Spleen (tissue), 11 donors: Measurements from ENCODE around the gene KIT. TPM values are rescaled to one million over a fixed set of nuclear protein-coding genes. Genes with fewer than 3 reads are reported as not detected.
"Not testable (repeated sequence)": the region's sequence is repeated elsewhere in the genome, so short reads cannot be mapped to it uniquely, and the experiment has no call there.

Experiments used
- DNase-seq: peaks from one replicate; pipeline ENCODE4 v3.0.0-alpha.2; 2020
- H3K27ac ChIP-seq, 8 donors: fragments of 200-600 bp; sonication (generic) in 7 of 8; 1 replicate in 4 of 8; 2 replicates in 4 of 8; pipeline versions ENCODE4 v1.5.0 to v1.8.0; 2016 to 2021; ENCODE audit warnings: inconsistent platforms in 4 of 8, mild to moderate bottlenecking in 4 of 8, moderate library complexity in 1 of 8
- H3K27me3 ChIP-seq, 7 donors: fragments of 200-600 bp; sonication (generic) in 6 of 7; replicated peaks in 1 of 7; 1 replicate in 4 of 7; 2 replicates in 3 of 7; pipeline versions ENCODE4 v1.5.0 to v1.8.0; 2016 to 2021; ENCODE audit warnings: inconsistent platforms in 3 of 7, mild to moderate bottlenecking in 1 of 7
- H3K36me3 ChIP-seq, 6 donors: fragments of 200-600 bp; sonication (generic) in 5 of 6; 1 replicate in 4 of 6; 2 replicates in 2 of 6; pipeline versions ENCODE4 v1.5.0 to v1.8.0; 2016 to 2021; ENCODE audit warnings: inconsistent platforms in 2 of 6
- H3K4me1 ChIP-seq, 6 donors: fragments of 200-600 bp; sonication (generic) in 5 of 6; 1 replicate in 3 of 6; 2 replicates in 3 of 6; pipeline versions ENCODE4 v1.5.0 to v1.8.0; 2016 to 2021; ENCODE audit warnings: inconsistent platforms in 3 of 6
- H3K4me3 ChIP-seq, 8 donors: fragments of 200-600 bp; sonication (generic) in 7 of 8; 1 replicate in 4 of 8; 2 replicates in 4 of 8; pipeline versions ENCODE4 v1.5.0 to v1.8.0; 2016 to 2021; ENCODE audit warnings: inconsistent platforms in 4 of 8, mild to moderate bottlenecking in 4 of 8, moderate library complexity in 2 of 8
- H3K9me3 ChIP-seq, 8 donors: fragments of 200-600 bp; sonication (generic) in 7 of 8; 1 replicate in 4 of 8; 2 replicates in 4 of 8; pipeline versions ENCODE4 v1.5.0 to v1.8.0; 2016 to 2021; ENCODE audit warnings: inconsistent platforms in 4 of 8
- POLR2A ChIP-seq, 3 donors: fragments of 450-650 bp; IDR thresholded peaks; one replicate each; pipeline ENCODE4 v1.5.1; 2017; ENCODE audit warnings: antibody characterized with exemption in 3 of 3, mild to moderate bottlenecking in 1 of 3
- POLR2AphosphoS5 ChIP-seq, 3 donors: sonication (generic); formaldehyde crosslinking; IDR thresholded peaks; one replicate each; pipeline ENCODE4 v1.5.1; 2017; ENCODE audit warnings: antibody characterized with exemption in 3 of 3
- WGBS, 5 donors: extraction: QIAGEN DNeasy Blood & Tissue Kit in 3 of 5; methylation state at CpG; one replicate each; pipeline versions ENCODE4 v1.1.5 to v1.1.7; 2013 to 2018; 5-methylcytosine and 5-hydroxymethylcytosine counted together
- intact Hi-C: fragments of 100-400 bp; cut with DNase I; formaldehyde crosslinking; loops from one replicate; pipeline ENCODE4 v1.15.0; 2023; ENCODE audit warnings: low total_unique reads
- polyA plus RNA-seq, 3 donors: library from polyadenylated mRNA; stranded (reverse); fragments of 200-250 nt; gene quantifications; one replicate each; pipeline ENCODE4 v1.2.1, GENCODE V29; 2013
- total RNA-seq, 7 donors: library from RNA; depleted of rRNA in 3 of 7; stranded (reverse); fragments of >200 nt in 3 of 7; fragmentation: NEBNext Ultra II Directional in 4 of 7; extraction: Animal tissue kit (Norgen Biotek cat#: 25700) in 4 of 7; gene quantifications; one replicate each; pipeline versions ENCODE4 v1.1.0 to v1.2.1, GENCODE V29; 2016 to 2021
- TF ChIP-seq, protein P1 (sequence below), 11 experiments: fragments of 200-600 bp in 7 of 11; fragments of 450-650 bp in 4 of 11; sonication (generic) in 4 of 11; IDR thresholded peaks in 8 of 11; conservative IDR thresholded peaks in 3 of 11; 1 replicate in 7 of 11; 2 replicates in 4 of 11; pipeline versions ENCODE4 v1.4.0 to v1.8.0; 2016 to 2021; ENCODE audit warnings: antibody characterized with exemption in 11 of 11, inconsistent platforms in 4 of 11, mild to moderate bottlenecking in 1 of 11
- donor health status: healthy with polysubstance abuse.
- donor health status: DM: no; HTN: no; CAD: no; lungs with moderate emphysema.
- donor health status: DM: no; HTN: no; CAD: no.
- donor health status: Bipolar disorder and iron deficiency.
- donor health status: healthy.
- donor health status: DM: no; HTN: no; CAD: no.
- donor health status: DM: yes; HTN: yes; CAD: no.

KIT gene
- total and polyA plus RNA-seq, 10 donors: 0.24 to 16.8 (median 3.2) TPM

DNA sequence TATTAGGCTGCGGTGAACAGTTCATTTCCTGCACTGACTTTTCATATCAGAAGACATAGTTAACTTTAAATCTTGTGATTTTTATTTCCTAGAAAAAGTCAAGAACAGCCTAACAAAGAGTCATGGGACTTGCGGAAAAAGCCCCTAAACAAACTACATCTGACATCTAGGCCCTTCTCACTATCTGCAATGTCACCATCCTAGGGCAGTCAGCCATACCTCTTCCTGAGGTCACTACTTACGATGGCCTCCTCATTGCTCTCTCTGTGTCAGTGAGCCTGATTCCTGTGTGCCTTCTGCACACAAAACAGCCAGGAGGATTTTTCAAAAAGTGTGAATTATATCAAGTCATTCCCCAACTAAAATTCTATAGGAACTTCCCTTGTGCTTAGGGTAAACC lies 22.4 kb upstream of the KIT start:
- no peak for DNase-seq
- no peaks in the 10 kb centered on the region for H3K4me1 ChIP-seq
- H3K36me3 ChIP-seq: no peaks in the 10 kb centered on the region
- no peak overlapping the region for H3K4me3 ChIP-seq
- H3K27me3 ChIP-seq: peaks cover 0 to 17% (median 0%) of the 10 kb centered on the region in 7 donors
- H3K9me3 ChIP-seq: peaks cover 0 to 4% (median 0%) of the 10 kb centered on the region in 8 donors
- H3K27ac ChIP-seq: no peak overlapping the region
- intact Hi-C loops: no loop called here
- 57 to 81% (median 70%) methylated on average over 3 of the region's 3 CpGs for WGBS, 5 donors
- TF ChIP-seq, protein P1, sequence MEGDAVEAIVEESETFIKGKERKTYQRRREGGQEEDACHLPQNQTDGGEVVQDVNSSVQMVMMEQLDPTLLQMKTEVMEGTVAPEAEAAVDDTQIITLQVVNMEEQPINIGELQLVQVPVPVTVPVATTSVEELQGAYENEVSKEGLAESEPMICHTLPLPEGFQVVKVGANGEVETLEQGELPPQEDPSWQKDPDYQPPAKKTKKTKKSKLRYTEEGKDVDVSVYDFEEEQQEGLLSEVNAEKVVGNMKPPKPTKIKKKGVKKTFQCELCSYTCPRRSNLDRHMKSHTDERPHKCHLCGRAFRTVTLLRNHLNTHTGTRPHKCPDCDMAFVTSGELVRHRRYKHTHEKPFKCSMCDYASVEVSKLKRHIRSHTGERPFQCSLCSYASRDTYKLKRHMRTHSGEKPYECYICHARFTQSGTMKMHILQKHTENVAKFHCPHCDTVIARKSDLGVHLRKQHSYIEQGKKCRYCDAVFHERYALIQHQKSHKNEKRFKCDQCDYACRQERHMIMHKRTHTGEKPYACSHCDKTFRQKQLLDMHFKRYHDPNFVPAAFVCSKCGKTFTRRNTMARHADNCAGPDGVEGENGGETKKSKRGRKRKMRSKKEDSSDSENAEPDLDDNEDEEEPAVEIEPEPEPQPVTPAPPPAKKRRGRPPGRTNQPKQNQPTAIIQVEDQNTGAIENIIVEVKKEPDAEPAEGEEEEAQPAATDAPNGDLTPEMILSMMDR (IDR thresholded peaks at IDR 0.05 in 8 of 11, conservative IDR thresholded peaks at IDR 0.05 in 3 of 11): no peak
- no peak for TF ChIP-seq POLR2AphosphoS5 (IDR thresholded peaks at IDR 0.05)
- no peak for TF ChIP-seq POLR2A (IDR thresholded peaks at IDR 0.05)

DNA sequence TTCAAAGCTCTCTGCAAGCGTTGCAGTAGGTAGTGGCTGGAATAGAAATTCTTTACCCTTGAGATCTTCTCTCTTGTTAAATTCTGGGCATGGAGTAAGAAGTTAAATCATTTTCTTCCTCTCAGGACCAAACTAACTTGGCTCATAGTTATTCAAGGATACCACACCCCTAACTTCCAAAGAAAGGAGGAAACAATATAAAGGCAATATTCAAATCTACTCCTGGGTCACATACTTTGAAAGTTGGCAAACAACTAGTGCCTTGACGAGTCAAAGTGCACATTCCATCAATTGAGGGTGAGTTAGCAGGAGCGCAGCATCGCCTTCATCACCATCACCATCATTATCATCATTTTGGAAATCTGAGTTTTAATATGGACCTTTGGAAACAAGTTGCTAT lies 20.4 kb upstream of the KIT start:
- H3K4me3 ChIP-seq: no peak overlapping the region
- intact Hi-C loops: no loop called here
- 71 to 90% (median 80%) methylated on average over 4 of the region's 4 CpGs for WGBS, 5 donors
- TF ChIP-seq, protein P1 (IDR thresholded peaks at IDR 0.05 in 8 of 11, conservative IDR thresholded peaks at IDR 0.05 in 3 of 11): no peak
- no peak for TF ChIP-seq POLR2AphosphoS5 (IDR thresholded peaks at IDR 0.05)
- TF ChIP-seq POLR2A (IDR thresholded peaks at IDR 0.05): no peak
- DNase-seq: no peak
- H3K9me3 ChIP-seq: peaks cover 0 to 4% (median 0%) of the 10 kb centered on the region in 8 donors
- no peak overlapping the region for H3K27ac ChIP-seq
- H3K27me3 ChIP-seq: peaks cover 0 to 4% (median 0%) of the 10 kb centered on the region in 7 donors
- H3K4me1 ChIP-seq: no peaks in the 10 kb centered on the region
- no peaks in the 10 kb centered on the region for H3K36me3 ChIP-seq

DNA sequence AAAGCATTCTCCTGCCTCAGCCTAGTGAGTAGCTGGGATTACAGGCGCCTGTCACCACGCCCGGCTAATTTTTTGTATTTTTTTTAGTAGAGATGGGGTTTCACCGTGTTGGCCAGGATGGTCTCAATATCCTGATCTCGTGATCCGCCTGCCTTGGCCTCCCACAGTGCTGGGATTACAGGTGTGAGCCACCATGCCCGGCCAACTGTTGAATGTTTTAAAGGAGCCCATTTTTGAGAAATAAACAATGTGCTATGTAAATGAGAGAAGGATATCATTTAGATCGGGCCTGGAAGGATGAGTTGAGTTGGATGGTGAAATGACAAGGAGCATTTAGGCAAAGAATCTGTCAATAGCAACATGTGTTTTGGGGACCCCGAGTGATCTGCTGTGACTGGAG lies 16.7 kb upstream of the KIT start:
- H3K4me3 ChIP-seq, H3K27ac ChIP-seq, H3K27me3 ChIP-seq, H3K4me1 ChIP-seq, DNase-seq, H3K36me3 ChIP-seq, intact Hi-C loops, H3K9me3 ChIP-seq: not testable (repeated sequence)
- WGBS, 5 donors: 88 to 97% (median 95%) methylated on average over 9 of the region's 9 CpGs

DNA sequence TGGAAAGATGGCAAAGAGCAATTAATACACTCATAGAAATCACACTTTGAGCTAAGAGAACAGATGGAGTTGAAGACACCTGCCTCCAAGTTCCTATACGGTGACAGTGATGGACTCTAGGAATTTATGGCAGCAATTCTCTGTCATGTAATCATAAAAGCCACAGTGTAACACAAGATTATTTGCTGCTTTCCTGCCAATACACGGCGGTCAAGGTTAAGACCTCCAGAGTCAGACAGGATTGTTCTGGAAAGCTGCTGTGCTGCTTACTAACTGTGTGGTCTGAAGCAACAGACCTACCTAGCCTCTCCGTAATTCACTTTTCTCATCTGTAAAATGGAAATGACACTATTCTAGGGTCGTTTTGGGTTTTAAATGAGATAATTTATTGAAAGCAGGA lies 14.6 kb upstream of the KIT start:
- WGBS, 5 donors: 70 to 78% (median 71%) methylated on average over 5 of the region's 5 CpGs
- no peaks in the 10 kb centered on the region for H3K9me3 ChIP-seq
- TF ChIP-seq POLR2A (IDR thresholded peaks at IDR 0.05): no peak
- no peak for TF ChIP-seq POLR2AphosphoS5 (IDR thresholded peaks at IDR 0.05)
- TF ChIP-seq, protein P1 (IDR thresholded peaks at IDR 0.05 in 8 of 11, conservative IDR thresholded peaks at IDR 0.05 in 3 of 11): no peak
- intact Hi-C loops: no loop called here
- no peaks in the 10 kb centered on the region for H3K4me1 ChIP-seq
- no peak overlapping the region for H3K4me3 ChIP-seq
- no peak overlapping the region for H3K27ac ChIP-seq
- no peak for DNase-seq
- H3K36me3 ChIP-seq: no peaks in the 10 kb centered on the region
- H3K27me3 ChIP-seq: no peaks in the 10 kb centered on the region
